Measurements from ENCODE around the gene RAB25. TPM values are rescaled to one million over a fixed set of nuclear protein-coding genes. Genes with fewer than 3 reads are reported as not detected.

The RAB25 gene
- total and polyA plus RNA-seq, 2 of the 13 experiments (the other 11 are each of a cell fraction or from before 2014, with no cell fraction given): 0.20 to 0.22 TPM

DNA sequence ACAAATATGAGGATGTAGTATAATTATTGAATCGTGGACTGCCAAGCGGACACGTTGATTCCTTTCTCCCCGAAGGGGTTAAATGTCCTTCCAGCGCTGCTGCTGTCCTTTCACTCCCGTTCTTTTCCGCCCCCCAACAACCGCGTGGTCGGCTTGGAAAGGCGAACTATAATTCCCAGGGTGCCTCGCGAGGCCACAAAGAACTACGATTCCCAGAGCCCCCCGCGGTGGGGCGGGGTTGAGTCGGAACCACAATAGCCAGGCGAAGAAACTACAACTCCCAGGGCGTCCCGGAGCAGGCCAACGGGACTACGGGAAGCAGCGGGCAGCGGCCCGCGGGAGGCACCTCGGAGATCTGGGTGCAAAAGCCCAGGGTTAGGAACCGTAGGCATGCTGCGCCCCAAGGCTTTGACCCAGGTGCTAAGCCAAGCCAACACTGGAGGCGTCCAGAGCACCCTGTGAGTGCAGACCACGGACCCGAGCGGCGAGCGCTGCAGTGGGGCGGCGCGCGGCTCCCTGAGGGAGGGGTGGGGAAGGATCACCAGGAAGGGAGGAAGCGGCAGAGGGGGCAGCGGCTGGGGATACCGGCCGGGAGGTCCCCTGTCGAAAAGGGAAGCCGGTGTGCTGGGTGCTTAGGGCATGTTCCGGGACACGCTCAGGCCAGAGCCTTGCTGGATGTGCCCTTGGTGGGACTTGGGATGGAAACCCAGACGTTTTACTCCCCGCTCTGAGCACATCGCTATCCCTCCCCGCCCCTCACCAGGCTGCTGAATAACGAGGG is 6.3 kb upstream of the RAB25 start, which contains the start of gene LAMTOR2 (continued):
- no peak for TF ChIP-seq ZNF160 (CRISPR knock-in tag; IDR thresholded peaks at IDR 0.05)
- no peak for TF ChIP-seq ZNF883 (CRISPR knock-in tag; IDR thresholded peaks at IDR 0.05; ENCODE audit: not compliant biosample characterization)
- TF ChIP-seq, protein P1, sequence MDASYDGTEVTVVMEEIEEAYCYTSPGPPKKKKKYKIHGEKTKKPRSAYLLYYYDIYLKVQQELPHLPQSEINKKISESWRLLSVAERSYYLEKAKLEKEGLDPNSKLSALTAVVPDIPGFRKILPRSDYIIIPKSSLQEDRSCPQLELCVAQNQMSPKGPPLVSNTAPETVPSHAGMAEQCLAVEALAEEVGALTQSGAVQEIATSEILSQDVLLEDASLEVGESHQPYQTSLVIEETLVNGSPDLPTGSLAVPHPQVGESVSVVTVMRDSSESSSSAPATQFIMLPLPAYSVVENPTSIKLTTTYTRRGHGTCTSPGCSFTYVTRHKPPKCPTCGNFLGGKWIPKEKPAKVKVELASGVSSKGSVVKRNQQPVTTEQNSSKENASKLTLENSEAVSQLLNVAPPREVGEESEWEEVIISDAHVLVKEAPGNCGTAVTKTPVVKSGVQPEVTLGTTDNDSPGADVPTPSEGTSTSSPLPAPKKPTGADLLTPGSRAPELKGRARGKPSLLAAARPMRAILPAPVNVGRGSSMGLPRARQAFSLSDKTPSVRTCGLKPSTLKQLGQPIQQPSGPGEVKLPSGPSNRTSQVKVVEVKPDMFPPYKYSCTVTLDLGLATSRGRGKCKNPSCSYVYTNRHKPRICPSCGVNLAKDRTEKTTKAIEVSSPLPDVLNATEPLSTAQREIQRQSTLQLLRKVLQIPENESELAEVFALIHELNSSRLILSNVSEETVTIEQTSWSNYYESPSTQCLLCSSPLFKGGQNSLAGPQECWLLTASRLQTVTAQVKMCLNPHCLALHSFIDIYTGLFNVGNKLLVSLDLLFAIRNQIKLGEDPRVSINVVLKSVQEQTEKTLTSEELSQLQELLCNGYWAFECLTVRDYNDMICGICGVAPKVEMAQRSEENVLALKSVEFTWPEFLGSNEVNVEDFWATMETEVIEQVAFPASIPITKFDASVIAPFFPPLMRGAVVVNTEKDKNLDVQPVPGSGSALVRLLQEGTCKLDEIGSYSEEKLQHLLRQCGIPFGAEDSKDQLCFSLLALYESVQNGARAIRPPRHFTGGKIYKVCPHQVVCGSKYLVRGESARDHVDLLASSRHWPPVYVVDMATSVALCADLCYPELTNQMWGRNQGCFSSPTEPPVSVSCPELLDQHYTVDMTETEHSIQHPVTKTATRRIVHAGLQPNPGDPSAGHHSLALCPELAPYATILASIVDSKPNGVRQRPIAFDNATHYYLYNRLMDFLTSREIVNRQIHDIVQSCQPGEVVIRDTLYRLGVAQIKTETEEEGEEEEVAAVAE (CRISPR knock-in tag; IDR thresholded peaks at IDR 0.05; ENCODE audit: borderline replicate concordance): peak; percentile 87; the same call in 1 of the 2 replicates
- TF ChIP-seq ZNF720 (CRISPR knock-in tag; IDR thresholded peaks at IDR 0.05): no peak
- no peak for TF ChIP-seq ARNT (IDR thresholded peaks at IDR 0.05)
- peak; percentile 58; the same call in 1 of the 2 replicates for TF ChIP-seq ZC3H13 (CRISPR knock-in tag; IDR thresholded peaks at IDR 0.05)
- 0 out of 2 replicates have a peak, but pooled peaks have one; percentile 24 for TF ChIP-seq ZFP62 (CRISPR knock-in tag; IDR thresholded peaks at IDR 0.05)
- no peak for TF ChIP-seq PAF1 (CRISPR knock-in tag; IDR thresholded peaks at IDR 0.05)
- TF ChIP-seq SMAD9 (CRISPR knock-in tag; IDR thresholded peaks at IDR 0.05): no peak
- TF ChIP-seq PHF21A (CRISPR knock-in tag; IDR thresholded peaks at IDR 0.05): peak; percentile 58; the same call in 1 of the 2 replicates
- TF ChIP-seq IKZF4 (CRISPR knock-in tag; IDR thresholded peaks at IDR 0.05; ENCODE audit: borderline replicate concordance, low read depth, not compliant biosample characterization): peak; percentile 27
- TF ChIP-seq, protein P2, sequence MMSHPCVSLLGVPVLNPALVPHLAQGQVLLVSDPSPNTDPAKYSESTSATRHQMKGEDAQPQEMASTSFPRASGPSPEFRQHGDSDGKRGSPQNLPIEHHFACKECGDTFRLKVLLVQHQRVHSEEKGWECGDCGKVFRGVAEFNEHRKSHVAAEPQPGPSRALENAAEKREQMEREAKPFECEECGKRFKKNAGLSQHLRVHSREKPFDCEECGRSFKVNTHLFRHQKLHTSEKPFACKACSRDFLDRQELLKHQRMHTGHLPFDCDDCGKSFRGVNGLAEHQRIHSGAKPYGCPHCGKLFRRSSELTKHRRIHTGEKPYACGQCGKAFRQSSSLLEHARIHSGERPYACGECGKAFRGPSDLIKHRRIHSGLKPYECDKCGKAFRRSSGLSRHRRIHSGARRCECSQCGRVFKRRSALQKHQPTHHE (CRISPR knock-in tag; IDR thresholded peaks at IDR 0.05; ENCODE audit: borderline replicate concordance): peak; percentile 74; the same call in 1 of the 2 replicates
- TF ChIP-seq, protein P3, sequence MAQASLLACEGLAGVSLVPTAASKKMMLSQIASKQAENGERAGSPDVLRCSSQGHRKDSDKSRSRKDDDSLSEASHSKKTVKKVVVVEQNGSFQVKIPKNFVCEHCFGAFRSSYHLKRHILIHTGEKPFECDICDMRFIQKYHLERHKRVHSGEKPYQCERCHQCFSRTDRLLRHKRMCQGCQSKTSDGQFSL (CRISPR knock-in tag; IDR thresholded peaks at IDR 0.05): peak; percentile 18; the same call in 1 of the 2 replicates
- TF ChIP-seq ZNF343 (CRISPR knock-in tag; IDR thresholded peaks at IDR 0.05): no peak; the same call in 1 of the 2 replicates
- TF ChIP-seq ARHGAP35 (CRISPR knock-in tag; IDR thresholded peaks at IDR 0.05; ENCODE audit: borderline replicate concordance): peak; percentile 62; the same call in 1 of the 2 replicates
- no peak; the same call in 1 of the 2 replicates for TF ChIP-seq ZNF546 (CRISPR knock-in tag; conservative IDR thresholded peaks at IDR 0.05)
- TF ChIP-seq JUNB (CRISPR knock-in tag; IDR thresholded peaks at IDR 0.05; ENCODE audit: borderline replicate concordance): no peak
- 0 out of 2 replicates have a peak, but pooled peaks have one; percentile 16 for TF ChIP-seq ZNF333 (CRISPR knock-in tag; IDR thresholded peaks at IDR 0.05; ENCODE audit: borderline replicate concordance)
- TF ChIP-seq ZNF121 (CRISPR knock-in tag; IDR thresholded peaks at IDR 0.05): no peak
- TF ChIP-seq ZNF775 (CRISPR knock-in tag; IDR thresholded peaks at IDR 0.05; ENCODE audit: borderline replicate concordance): no peak
- no peak for TF ChIP-seq ZBTB8A (CRISPR knock-in tag; IDR thresholded peaks at IDR 0.05; ENCODE audit: borderline replicate concordance, low read depth)
- TF ChIP-seq, protein P4, sequence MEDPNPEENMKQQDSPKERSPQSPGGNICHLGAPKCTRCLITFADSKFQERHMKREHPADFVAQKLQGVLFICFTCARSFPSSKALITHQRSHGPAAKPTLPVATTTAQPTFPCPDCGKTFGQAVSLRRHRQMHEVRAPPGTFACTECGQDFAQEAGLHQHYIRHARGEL (CRISPR knock-in tag; IDR thresholded peaks at IDR 0.05): no peak
- TF ChIP-seq ZNF329 (CRISPR knock-in tag; IDR thresholded peaks at IDR 0.05; ENCODE audit: low read depth): no peak
